ENCODE results near the gene SEC61G. TPM values are rescaled to one million over a fixed set of nuclear protein-coding genes. Genes with fewer than 3 reads are reported as not detected.

SEC61G gene
- total RNA-seq, 2 donors from 2014 or later, result 149 to 166 TPM

DNA sequence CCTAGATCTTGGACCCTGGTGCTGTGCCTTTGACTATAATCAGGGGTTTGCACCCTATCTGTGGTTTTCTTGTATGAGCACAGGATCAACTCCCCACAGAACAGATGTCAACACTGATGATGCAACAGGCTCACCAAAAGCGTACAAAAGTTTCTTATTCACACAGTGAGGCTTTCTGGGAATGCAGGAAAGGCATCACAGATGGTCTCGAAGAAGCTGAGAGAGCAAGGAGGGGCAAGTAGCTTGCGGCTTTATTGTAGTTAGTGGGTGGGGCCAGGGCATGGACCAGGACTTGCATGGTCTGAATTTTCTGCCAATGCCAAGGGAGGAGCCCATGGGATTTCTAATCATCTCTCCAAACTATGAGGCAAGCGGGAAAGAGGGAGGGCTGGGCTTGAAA, 46.2 kb downstream of the SEC61G start:
- Mint-ChIP-seq H3K36me3 (ENCODE audit: low read depth) (no peaks in the 10 kb centered on the region), H3K4me3 (no peak overlapping the region), H3K27ac (no peak overlapping the region), H3K9me3 (peaks cover 17% of the 10 kb centered on the region), H3K27me3 (ENCODE audit: insufficient read depth) (no peaks in the 10 kb centered on the region), H3K4me1 (no peaks in the 10 kb centered on the region)
- Histone ChIP-seq H3K4me3 (ENCODE audit: low read length) (no peak overlapping the region), H3K4me1 (ENCODE audit: control insufficient read depth, insufficient read depth, low read length) (no peaks in the 10 kb centered on the region), H3K36me3 (ENCODE audit: control insufficient read depth, insufficient read depth, low read length) (no peaks in the 10 kb centered on the region), H3K9me3 (ENCODE audit: control insufficient read depth, low read length) (peaks cover 18% of the 10 kb centered on the region), H3K27me3 (ENCODE audit: control insufficient read depth, insufficient read depth, low read length, poor library complexity, severe bottlenecking) (no peaks in the 10 kb centered on the region), H3K27ac (ENCODE audit: low read depth, low read length) (no peak overlapping the region), H3K9ac (ENCODE audit: extremely low read depth, low read length, poor library complexity, severe bottlenecking) (no peak overlapping the region)
- TF ChIP-seq, protein P1, sequence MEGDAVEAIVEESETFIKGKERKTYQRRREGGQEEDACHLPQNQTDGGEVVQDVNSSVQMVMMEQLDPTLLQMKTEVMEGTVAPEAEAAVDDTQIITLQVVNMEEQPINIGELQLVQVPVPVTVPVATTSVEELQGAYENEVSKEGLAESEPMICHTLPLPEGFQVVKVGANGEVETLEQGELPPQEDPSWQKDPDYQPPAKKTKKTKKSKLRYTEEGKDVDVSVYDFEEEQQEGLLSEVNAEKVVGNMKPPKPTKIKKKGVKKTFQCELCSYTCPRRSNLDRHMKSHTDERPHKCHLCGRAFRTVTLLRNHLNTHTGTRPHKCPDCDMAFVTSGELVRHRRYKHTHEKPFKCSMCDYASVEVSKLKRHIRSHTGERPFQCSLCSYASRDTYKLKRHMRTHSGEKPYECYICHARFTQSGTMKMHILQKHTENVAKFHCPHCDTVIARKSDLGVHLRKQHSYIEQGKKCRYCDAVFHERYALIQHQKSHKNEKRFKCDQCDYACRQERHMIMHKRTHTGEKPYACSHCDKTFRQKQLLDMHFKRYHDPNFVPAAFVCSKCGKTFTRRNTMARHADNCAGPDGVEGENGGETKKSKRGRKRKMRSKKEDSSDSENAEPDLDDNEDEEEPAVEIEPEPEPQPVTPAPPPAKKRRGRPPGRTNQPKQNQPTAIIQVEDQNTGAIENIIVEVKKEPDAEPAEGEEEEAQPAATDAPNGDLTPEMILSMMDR (conservative IDR thresholded peaks at IDR 0.05), result no peak
- WGBS, 2 experiments (ENCODE audit: insufficient coverage in 1 of 2, insufficient read length in 1 of 2), result 90 to 92% methylated on average over 2 to 4 of the region's 4 CpGs
- DNase-seq, result no peak

DNA sequence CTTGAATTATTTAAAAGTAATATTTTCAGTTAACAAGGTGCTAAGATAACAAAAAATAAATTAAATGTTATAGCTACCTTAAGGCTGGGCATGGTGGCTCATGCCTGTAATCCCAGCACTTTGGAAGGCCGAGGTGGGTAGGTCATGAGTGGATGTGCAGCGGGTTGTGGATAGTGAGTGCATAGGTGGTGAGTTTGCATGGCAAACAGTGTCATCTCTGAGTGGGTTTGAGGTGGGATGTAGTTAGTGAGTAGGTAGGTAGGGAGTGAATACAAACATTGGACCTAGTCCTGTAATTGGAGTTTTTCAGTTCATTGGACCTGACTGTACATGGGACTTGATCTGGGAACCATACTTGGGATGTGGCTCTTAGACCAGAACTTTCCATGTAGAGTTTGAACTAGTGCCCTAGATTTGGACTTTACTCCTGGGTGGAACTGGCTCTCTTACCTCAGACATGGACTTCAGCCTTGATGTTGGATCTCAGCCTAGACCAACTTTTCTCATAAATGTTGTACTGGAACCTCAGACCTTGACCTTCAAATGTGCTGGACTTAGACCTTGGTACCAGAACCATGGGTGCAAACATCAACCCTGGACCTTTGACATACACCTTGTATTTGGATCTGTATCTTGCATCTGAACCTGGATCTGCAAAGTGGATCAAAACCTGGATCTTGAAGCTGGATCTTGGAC, 47.0 kb downstream of the SEC61G start:
- Mint-ChIP-seq H3K4me3 (no peak overlapping the region), H3K27me3 (ENCODE audit: insufficient read depth) (no peaks in the 10 kb centered on the region), H3K27ac (no peak overlapping the region), H3K4me1 (no peaks in the 10 kb centered on the region), H3K9me3 (peaks cover 24% of the 10 kb centered on the region), H3K36me3 (ENCODE audit: low read depth) (no peaks in the 10 kb centered on the region)
- DNase-seq, result no peak
- Histone ChIP-seq H3K36me3 (ENCODE audit: control insufficient read depth, insufficient read depth, low read length) (no peaks in the 10 kb centered on the region), H3K27ac (ENCODE audit: low read depth, low read length) (no peak overlapping the region), H3K4me3 (ENCODE audit: low read length) (no peak overlapping the region), H3K9ac (ENCODE audit: extremely low read depth, low read length, poor library complexity, severe bottlenecking) (no peak overlapping the region), H3K9me3 (ENCODE audit: control insufficient read depth, low read length) (peaks cover 21% of the 10 kb centered on the region), H3K4me1 (ENCODE audit: control insufficient read depth, insufficient read depth, low read length) (no peaks in the 10 kb centered on the region), H3K27me3 (ENCODE audit: control insufficient read depth, insufficient read depth, low read length, poor library complexity, severe bottlenecking) (no peaks in the 10 kb centered on the region)
- 86 to 100% methylated on average over 2 of the region's 2 CpGs for WGBS, 2 experiments (ENCODE audit: insufficient coverage in 1 of 2, insufficient read length in 1 of 2)
- TF ChIP-seq, protein P1 (conservative IDR thresholded peaks at IDR 0.05), result no peak

DNA sequence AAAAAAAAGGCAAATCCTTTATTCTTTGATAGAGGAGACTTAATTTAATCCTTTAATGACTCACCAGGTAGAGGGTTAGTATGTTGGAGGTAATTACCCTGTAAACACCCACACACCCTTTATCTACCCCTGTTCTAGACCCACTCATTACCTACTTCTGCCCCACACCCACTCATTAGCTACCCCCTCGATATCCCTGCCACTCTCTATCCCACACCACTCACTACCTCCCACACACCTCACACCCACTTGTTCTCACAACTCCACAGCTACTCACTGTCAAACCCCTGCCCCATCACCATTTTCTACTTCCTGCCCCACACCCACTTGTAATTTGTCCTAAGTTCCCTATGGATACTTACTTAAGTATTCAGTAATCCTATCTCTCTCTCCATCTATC, 49.7 kb downstream of the SEC61G start:
- H3K4me3 ChIP-seq (ENCODE audit: low read length), result no peak overlapping the region
- no peaks in the 10 kb centered on the region for H3K27me3 Mint-ChIP-seq (ENCODE audit: insufficient read depth)
- no peaks in the 10 kb centered on the region for H3K36me3 ChIP-seq (ENCODE audit: control insufficient read depth, insufficient read depth, low read length)
- TF ChIP-seq, protein P1 (conservative IDR thresholded peaks at IDR 0.05), result no peak
- 92% methylated on average over 1 of the region's 1 CpG; no CpG with 5 or more reads in 1 of the 2 experiments for WGBS, 2 experiments (ENCODE audit: insufficient coverage in 1 of 2, insufficient read length in 1 of 2)
- no peak overlapping the region for H3K9ac ChIP-seq (ENCODE audit: extremely low read depth, low read length, poor library complexity, severe bottlenecking)
- H3K9me3 ChIP-seq (ENCODE audit: control insufficient read depth, low read length), result peaks cover 21% of the 10 kb centered on the region
- no peak for DNase-seq
- no peaks in the 10 kb centered on the region for H3K4me1 Mint-ChIP-seq
- H3K4me3 Mint-ChIP-seq, result no peak overlapping the region
- no peaks in the 10 kb centered on the region for H3K4me1 ChIP-seq (ENCODE audit: control insufficient read depth, insufficient read depth, low read length)
- no peaks in the 10 kb centered on the region for H3K36me3 Mint-ChIP-seq (ENCODE audit: low read depth)
- peaks cover 24% of the 10 kb centered on the region for H3K9me3 Mint-ChIP-seq
- H3K27ac Mint-ChIP-seq, result no peak overlapping the region
- H3K27me3 ChIP-seq (ENCODE audit: control insufficient read depth, insufficient read depth, low read length, poor library complexity, severe bottlenecking), result no peaks in the 10 kb centered on the region
- H3K27ac ChIP-seq (ENCODE audit: low read depth, low read length), result no peak overlapping the region
